ENCODE results near the gene DDB1. TPM values are rescaled to one million over a fixed set of nuclear protein-coding genes. Genes with fewer than 3 reads are reported as not detected.
A peak's percentile ranks its signal among the peaks of the same experiment; 100 is the strongest.

The DDB1 gene
- total RNA-seq, 5 donors from 2014 or later (not counting 1 experiment from before 2014, with no cell fraction given) = 165 to 186 (median 176) TPM

- H3K27me3 Mint-ChIP-seq = peaks cover 3% of the 10 kb centered on the region in 2 donors
- Histone ChIP-seq H3K9me3 (no peaks in the 10 kb centered on the region), H3K36me3 (ENCODE audit: control insufficient read depth in 2 of 2, extremely low read depth in 1 of 2, insufficient read depth in 1 of 2, low read length in 1 of 2) (peaks cover 9 to 47% of the 10 kb centered on the region in 2 donors), H3K27me3 (replicated peaks in 1 of 2; ENCODE audit: control insufficient read depth in 2 of 2, extremely low read depth in 1 of 2, insufficient read depth in 2 of 2, low read length in 1 of 2) (peaks cover 0 to 18% of the 10 kb centered on the region in 2 experiments), H3K27ac (ENCODE audit: low read length) (no peak overlapping the region), H3K4me1 (ENCODE audit: control insufficient read depth in 1 of 2, extremely low read depth in 1 of 2, insufficient read depth in 2 of 2, low read length in 2 of 2) (peaks cover 5 to 27% of the 10 kb centered on the region in 2 experiments), H3K4me3 (ENCODE audit: control insufficient read depth in 1 of 2, extremely low read depth in 1 of 2, low read length in 1 of 2) (no peak overlapping the region)
- H3K27ac Mint-ChIP-seq = peak overlapping the region in 1 of 2 donors; percentile 72
- no peak for DNase-seq
- H3K4me3 Mint-ChIP-seq = no peak overlapping the region
- H3K4me1 Mint-ChIP-seq = peaks cover 35 to 38% (median 35%) of the 10 kb centered on the region in 3 donors
- POLR2A ChIA-PET = no interaction called here
- peaks cover 48% of the 10 kb centered on the region for H3K36me3 Mint-ChIP-seq
- 69% methylated on average over 3 of the region's 4 CpGs for WGBS (ENCODE audit: insufficient coverage)
- CTCF ChIA-PET = no interaction called here
- no peak for ATAC-seq (replicated peaks in 1 of 4)
- no peaks in the 10 kb centered on the region for H3K9me3 Mint-ChIP-seq
These were observed 34.2 kb downstream of the DDB1 start for GRCh38 chr11:61298663-61299244.

GRCh38 chr11:61297746-61298145 lies 35.2 kb downstream of the DDB1 start:
- Histone ChIP-seq H3K36me3 (ENCODE audit: control insufficient read depth in 2 of 2, extremely low read depth in 1 of 2, insufficient read depth in 1 of 2, low read length in 1 of 2) (peaks cover 7 to 36% of the 10 kb centered on the region in 2 donors), H3K4me3 (ENCODE audit: control insufficient read depth in 1 of 2, extremely low read depth in 1 of 2, low read length in 1 of 2) (no peak overlapping the region), H3K27ac (ENCODE audit: low read length) (no peak overlapping the region), H3K9me3 (no peaks in the 10 kb centered on the region), H3K27me3 (replicated peaks in 1 of 2; ENCODE audit: control insufficient read depth in 2 of 2, extremely low read depth in 1 of 2, insufficient read depth in 2 of 2, low read length in 1 of 2) (peaks cover 0 to 24% of the 10 kb centered on the region in 2 experiments), H3K4me1 (ENCODE audit: control insufficient read depth in 1 of 2, extremely low read depth in 1 of 2, insufficient read depth in 2 of 2, low read length in 2 of 2) (peaks cover 5 to 32% of the 10 kb centered on the region in 2 experiments)
- CTCF ChIA-PET = no interaction called here
- Mint-ChIP-seq H3K4me3 (peak overlapping the region in 1 of 3 donors; percentile 53), H3K27ac (peak overlapping the region in 1 of 2 donors; percentile 30), H3K27me3 (peaks cover 3 to 10% of the 10 kb centered on the region in 2 donors), H3K36me3 (peaks cover 43% of the 10 kb centered on the region), H3K9me3 (no peaks in the 10 kb centered on the region), H3K4me1 (peaks cover 39 to 44% (median 40%) of the 10 kb centered on the region in 3 donors)
- POLR2A ChIA-PET = no interaction called here
- no peak for DNase-seq
- ATAC-seq (replicated peaks in 1 of 4) = no peak
- no CpG with 5 or more reads among the region's 5 CpGs for WGBS (ENCODE audit: insufficient coverage)

GRCh38 chr11:61297341-61297740 lies 35.6 kb downstream of the DDB1 start:
- no peak for ATAC-seq (replicated peaks in 1 of 4)
- no peaks in the 10 kb centered on the region for H3K9me3 ChIP-seq
- Mint-ChIP-seq H3K27me3 (peaks cover 6 to 13% of the 10 kb centered on the region in 2 donors), H3K27ac (peak overlapping the region in 1 of 2 donors; percentile 30), H3K4me1 (peaks cover 39 to 44% (median 40%) of the 10 kb centered on the region in 3 donors), H3K36me3 (peaks cover 41% of the 10 kb centered on the region), H3K9me3 (no peaks in the 10 kb centered on the region), H3K4me3 (peak overlapping the region in 1 of 3 donors; percentile 53)
- DNase-seq = no peak
- ChIA-PET POLR2A (no interaction called here), CTCF (no interaction called here)
- no CpG with 5 or more reads among the region's 1 CpG for WGBS (ENCODE audit: insufficient coverage)
- no peak overlapping the region for H3K27ac ChIP-seq (ENCODE audit: low read length)
- peaks cover 0 to 28% of the 10 kb centered on the region in 2 experiments for H3K27me3 ChIP-seq (replicated peaks in 1 of 2; ENCODE audit: control insufficient read depth in 2 of 2, extremely low read depth in 1 of 2, insufficient read depth in 2 of 2, low read length in 1 of 2)
- peaks cover 5 to 32% of the 10 kb centered on the region in 2 experiments for H3K4me1 ChIP-seq (ENCODE audit: control insufficient read depth in 1 of 2, extremely low read depth in 1 of 2, insufficient read depth in 2 of 2, low read length in 2 of 2)
- H3K36me3 ChIP-seq (ENCODE audit: control insufficient read depth in 2 of 2, extremely low read depth in 1 of 2, insufficient read depth in 1 of 2, low read length in 1 of 2) = peaks cover 3 to 32% of the 10 kb centered on the region in 2 donors
- H3K4me3 ChIP-seq (ENCODE audit: control insufficient read depth in 1 of 2, extremely low read depth in 1 of 2, low read length in 1 of 2) = no peak overlapping the region

- POLR2A ChIA-PET = no interaction called here
- Mint-ChIP-seq H3K4me3 (peak overlapping the region; percentile 21 to 80 (median 45)), H3K27me3 (peaks cover 9 to 23% of the 10 kb centered on the region in 2 donors), H3K4me1 (peaks cover 36 to 40% (median 40%) of the 10 kb centered on the region in 3 donors), H3K36me3 (peaks cover 25% of the 10 kb centered on the region), H3K27ac (no peak overlapping the region), H3K9me3 (no peaks in the 10 kb centered on the region)
- peaks cover 0 to 41% of the 10 kb centered on the region in 2 experiments for H3K27me3 ChIP-seq (replicated peaks in 1 of 2; ENCODE audit: control insufficient read depth in 2 of 2, extremely low read depth in 1 of 2, insufficient read depth in 2 of 2, low read length in 1 of 2)
- H3K9me3 ChIP-seq = no peaks in the 10 kb centered on the region
- H3K4me1 ChIP-seq (ENCODE audit: control insufficient read depth in 1 of 2, extremely low read depth in 1 of 2, insufficient read depth in 2 of 2, low read length in 2 of 2) = peaks cover 5 to 32% of the 10 kb centered on the region in 2 experiments
- peak in 1 of 35 experiments; percentile 6 for DNase-seq
- peaks cover 0 to 15% of the 10 kb centered on the region in 2 donors for H3K36me3 ChIP-seq (ENCODE audit: control insufficient read depth in 2 of 2, extremely low read depth in 1 of 2, insufficient read depth in 1 of 2, low read length in 1 of 2)
- no peak for ATAC-seq (replicated peaks in 1 of 4)
- peak overlapping the region; percentile 46 to 71 for H3K4me3 ChIP-seq (ENCODE audit: control insufficient read depth in 1 of 2, extremely low read depth in 1 of 2, low read length in 1 of 2)
- CTCF ChIA-PET = no interaction called here
- no peak overlapping the region for H3K27ac ChIP-seq (ENCODE audit: low read length)
- WGBS (ENCODE audit: insufficient coverage) = 57% methylated on average over 9 of the region's 12 CpGs
These were observed 37.3 kb downstream of the DDB1 start for GRCh38 chr11:61295596-61295926.

GRCh38 chr11:61294717-61295595 lies 37.9 kb downstream of the DDB1 start, which contains the start of gene VWCE:
Gene VWCE, minus strand, starts transcription at chr11:61295316. Its CDS starts 279 bp downstream, at chr11:61295037.
- H3K4me1 Mint-ChIP-seq = peaks cover 36 to 40% (median 37%) of the 10 kb centered on the region in 3 donors
- peaks cover 9 to 23% of the 10 kb centered on the region in 2 donors for H3K27me3 Mint-ChIP-seq
- Histone ChIP-seq H3K27me3 (replicated peaks in 1 of 2; ENCODE audit: control insufficient read depth in 2 of 2, extremely low read depth in 1 of 2, insufficient read depth in 2 of 2, low read length in 1 of 2) (peaks cover 0 to 41% of the 10 kb centered on the region in 2 experiments), H3K36me3 (ENCODE audit: control insufficient read depth in 2 of 2, extremely low read depth in 1 of 2, insufficient read depth in 1 of 2, low read length in 1 of 2) (peaks cover 0 to 9% of the 10 kb centered on the region in 2 donors), H3K4me3 (ENCODE audit: control insufficient read depth in 1 of 2, extremely low read depth in 1 of 2, low read length in 1 of 2) (peak within 1 kb of the TSS; percentile 46 to 71), H3K4me1 (ENCODE audit: control insufficient read depth in 1 of 2, extremely low read depth in 1 of 2, insufficient read depth in 2 of 2, low read length in 2 of 2) (peaks cover 5 to 32% of the 10 kb centered on the region in 2 experiments), H3K27ac (ENCODE audit: low read length) (no peak within 1 kb of the TSS), H3K9me3 (no peaks in the 10 kb centered on the region)
- no peak within 1 kb of the TSS for H3K27ac Mint-ChIP-seq
- under 1% methylated on average over 96 of the region's 97 CpGs for WGBS (ENCODE audit: insufficient coverage)
- DNase-seq (peak; percentile 21 to 71 (median 54)), ATAC-seq (replicated peaks in 1 of 4) (peak; percentile 87 to 91 (median 88))
- peaks cover 20% of the 10 kb centered on the region for H3K36me3 Mint-ChIP-seq
- POLR2A ChIA-PET = no interaction called here
- CTCF ChIA-PET = interaction anchor here in 1 of 2 donors (1.0 kb wide), 1 partner anchor 41 kb away, joined by 4 read pairs; no protein-coding TSS in a partner anchor
- H3K9me3 Mint-ChIP-seq = no peaks in the 10 kb centered on the region
- peak within 1 kb of the TSS; percentile 68 to 80 (median 76) for H3K4me3 Mint-ChIP-seq
